ENCODE measurements around the gene VOPP1. TPM values are rescaled to one million over a fixed set of nuclear protein-coding genes. Genes with fewer than 3 reads are reported as not detected.
"Not testable (repeated sequence)": the region's sequence is repeated elsewhere in the genome, so short reads cannot be mapped to it uniquely, and the experiment has no call there.

Gene VOPP1, protein sequence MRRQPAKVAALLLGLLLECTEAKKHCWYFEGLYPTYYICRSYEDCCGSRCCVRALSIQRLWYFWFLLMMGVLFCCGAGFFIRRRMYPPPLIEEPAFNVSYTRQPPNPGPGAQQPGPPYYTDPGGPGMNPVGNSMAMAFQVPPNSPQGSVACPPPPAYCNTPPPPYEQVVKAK
- 10 to 100 TPM; 20.3 to 58.0 (median 26.8) TPM for total RNA-seq
- 10 to 100 TPM in 1 of 2 donors, 1 to 10 TPM in 1; 9.9 to 22.8 TPM for polyA plus RNA-seq
- long read RNA-seq, donor 1, transcript VOPP1-201 (5 exons, 2,962 nt) = major isoform, 38 of 51 reads
- long read RNA-seq, donor 1, partial matches to known transcripts = 3 of 51 reads
- long read RNA-seq, donor 1, other reads (novel, unspliced or antisense) = 9 of 51 reads
- long read RNA-seq, donor 2, transcript VOPP1-201 (5 exons, 2,962 nt) = major isoform, 28 of 37 reads
- long read RNA-seq, donor 2, partial matches to known transcripts = 3 of 37 reads
- long read RNA-seq, donor 2, other reads (novel, unspliced or antisense) = 6 of 37 reads
- long read RNA-seq, donor 3, transcript VOPP1-201 (5 exons, 2,962 nt) = major isoform, 64 of 82 reads
- long read RNA-seq, donor 3, partial matches to known transcripts = 3 of 82 reads
- long read RNA-seq, donor 3, other reads (novel, unspliced or antisense) = 15 of 82 reads

DNA sequence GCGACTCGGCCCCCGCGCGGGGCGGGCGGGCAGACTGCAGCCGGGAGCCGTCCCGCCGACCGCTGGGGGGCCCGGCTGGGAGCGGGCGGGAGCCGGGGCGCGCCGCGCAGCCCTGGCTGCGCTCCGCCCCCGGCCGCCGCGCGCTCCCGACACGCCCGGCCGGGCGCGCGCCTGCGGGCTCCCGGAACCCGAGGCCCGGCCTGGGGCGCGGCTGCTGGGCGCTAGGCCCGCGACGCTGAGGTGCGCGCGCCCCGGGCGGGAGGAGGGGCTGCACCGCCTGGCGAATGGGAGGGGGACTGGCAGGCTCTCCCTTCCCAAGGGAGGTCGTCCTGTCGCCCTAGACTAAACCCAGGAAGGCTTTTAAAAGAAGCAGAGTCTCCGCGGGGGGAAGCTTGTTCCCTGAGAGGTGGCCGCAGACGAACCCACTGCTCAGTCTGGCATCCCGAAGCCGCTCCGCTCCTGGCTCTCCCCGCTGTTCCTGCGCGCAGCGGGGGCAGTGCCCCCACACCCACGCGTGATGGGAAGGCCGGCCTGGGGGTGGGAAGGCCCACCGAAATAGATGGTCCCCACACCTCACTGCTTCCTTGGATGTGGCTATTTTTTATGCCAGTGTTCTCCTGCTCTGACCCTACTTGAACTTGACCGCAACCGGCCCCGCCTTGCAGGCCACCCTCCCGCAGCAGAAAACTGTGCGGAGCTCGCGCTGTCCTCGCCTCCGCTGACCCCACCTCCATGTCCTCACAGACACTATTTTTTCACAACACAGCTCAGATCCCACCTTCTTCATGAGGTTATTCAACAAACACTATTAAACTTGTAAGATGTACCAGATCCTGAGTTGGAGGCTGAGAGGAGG lies at the start of gene VOPP1:
Gene VOPP1 (minus strand): TSS at position 125 of the 856 bp plus-strand sequence. CDS start 178 bp downstream, outside the sequence.
- Histone ChIP-seq H3K36me3 (no peaks in the 10 kb centered on the region), H3K9me3 (no peaks in the 10 kb centered on the region), H3K27ac (peak within 1 kb of the TSS; percentile 64 to 96 (median 90)), H3K27me3 (no peaks in the 10 kb centered on the region), H3K4me3 (peak within 1 kb of the TSS; percentile 80 to 99 (median 97)), H3K4me1 (peaks cover 6 to 61% (median 47%) of the 10 kb centered on the region in 12 donors)
- intact Hi-C loops (cut with DNase I) = loop anchor here in 3 of 10 donors (5.0 to 10.0 kb wide), 3 partner anchors 68 to 392 kb away; partner anchors contain the start of genes NIPSNAP2 (in 2 of the 3) and LANCL2 (in 1 of the 3)
- peak; percentile 74 to 90 (median 87) for ATAC-seq
- peak in 1 of 2 donors; percentile 13 for TF ChIP-seq POLR2A (IDR thresholded peaks at IDR 0.05)
- TF ChIP-seq, protein P1, sequence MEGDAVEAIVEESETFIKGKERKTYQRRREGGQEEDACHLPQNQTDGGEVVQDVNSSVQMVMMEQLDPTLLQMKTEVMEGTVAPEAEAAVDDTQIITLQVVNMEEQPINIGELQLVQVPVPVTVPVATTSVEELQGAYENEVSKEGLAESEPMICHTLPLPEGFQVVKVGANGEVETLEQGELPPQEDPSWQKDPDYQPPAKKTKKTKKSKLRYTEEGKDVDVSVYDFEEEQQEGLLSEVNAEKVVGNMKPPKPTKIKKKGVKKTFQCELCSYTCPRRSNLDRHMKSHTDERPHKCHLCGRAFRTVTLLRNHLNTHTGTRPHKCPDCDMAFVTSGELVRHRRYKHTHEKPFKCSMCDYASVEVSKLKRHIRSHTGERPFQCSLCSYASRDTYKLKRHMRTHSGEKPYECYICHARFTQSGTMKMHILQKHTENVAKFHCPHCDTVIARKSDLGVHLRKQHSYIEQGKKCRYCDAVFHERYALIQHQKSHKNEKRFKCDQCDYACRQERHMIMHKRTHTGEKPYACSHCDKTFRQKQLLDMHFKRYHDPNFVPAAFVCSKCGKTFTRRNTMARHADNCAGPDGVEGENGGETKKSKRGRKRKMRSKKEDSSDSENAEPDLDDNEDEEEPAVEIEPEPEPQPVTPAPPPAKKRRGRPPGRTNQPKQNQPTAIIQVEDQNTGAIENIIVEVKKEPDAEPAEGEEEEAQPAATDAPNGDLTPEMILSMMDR (IDR thresholded peaks at IDR 0.05) = no peak
- DNase-seq = peak; percentile 69 to 87 (median 77)
- 0 to 1% (median 1%) methylated on average over 11 to 74 of the region's 77 CpGs for WGBS, 4 donors

DNA sequence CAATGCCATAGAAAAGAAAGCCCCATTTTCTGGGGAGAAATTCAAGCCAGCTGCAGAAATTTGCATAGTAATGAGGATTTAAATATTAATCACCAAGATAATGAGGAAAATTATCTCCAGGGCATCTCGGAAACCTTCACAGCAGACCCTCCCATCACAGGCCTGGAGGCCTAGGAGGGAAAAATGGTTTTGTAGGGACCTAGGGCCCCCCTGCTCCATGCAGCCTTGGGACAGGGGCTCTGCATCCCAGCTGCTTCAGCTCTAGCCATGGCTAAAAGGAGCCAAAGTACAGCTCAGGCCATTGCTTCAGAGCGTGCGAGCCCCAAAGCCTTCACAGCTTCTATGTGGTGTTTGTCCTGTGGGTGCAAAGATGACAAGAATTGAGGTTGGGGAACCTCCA lies 46.6 kb upstream of the VOPP1 start:
- Histone ChIP-seq H3K4me3 (no peak overlapping the region), H3K36me3 (no peaks in the 10 kb centered on the region), H3K4me1 (no peaks in the 10 kb centered on the region), H3K9me3 (peaks cover 0 to 7% (median 0%) of the 10 kb centered on the region in 12 donors), H3K27me3 (peaks cover 0 to 12% (median 0%) of the 10 kb centered on the region in 9 donors), H3K27ac (no peak overlapping the region)
- no peak for ATAC-seq
- intact Hi-C loops (cut with DNase I) = no loop called here
- TF ChIP-seq POLR2A (IDR thresholded peaks at IDR 0.05) = no peak
- TF ChIP-seq, protein P1 (IDR thresholded peaks at IDR 0.05) = no peak
- 85 to 91% (median 87%) methylated on average over 3 of the region's 3 CpGs for WGBS, 4 donors
- no peak for DNase-seq

DNA sequence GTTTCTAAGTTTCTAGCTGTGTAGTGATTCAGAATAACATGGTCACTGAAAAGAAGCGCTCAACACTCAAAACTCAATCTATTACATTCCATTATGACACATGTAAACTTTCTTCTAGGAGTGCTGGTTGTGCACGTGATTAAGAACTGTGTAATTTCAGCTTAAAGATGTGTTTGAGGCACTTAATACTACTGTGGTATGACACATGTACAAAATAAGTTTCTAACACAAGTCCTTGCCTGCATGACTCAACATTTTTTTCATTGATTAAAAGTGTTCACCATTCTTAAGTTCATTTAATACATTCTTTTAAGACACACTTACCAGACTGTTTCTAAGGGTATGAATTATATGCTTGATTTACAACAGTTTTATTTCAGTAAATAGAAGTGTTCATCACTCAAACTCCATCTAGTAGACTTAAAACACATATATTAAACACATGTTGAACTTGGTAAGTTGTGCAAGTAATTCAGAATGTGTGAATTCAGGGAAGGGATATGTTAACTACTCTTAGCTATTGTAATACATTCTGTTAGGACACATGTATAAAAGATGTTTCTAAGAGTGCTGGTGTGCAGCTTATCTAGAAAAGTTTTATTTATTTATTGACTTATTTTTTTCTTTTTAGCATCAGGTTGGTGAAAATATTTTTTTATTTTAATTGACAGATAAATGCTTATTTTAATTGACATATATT lies 42.2 kb upstream of the VOPP1 start:
- DNase-seq; H3K4me1 ChIP-seq; H3K27ac ChIP-seq; intact Hi-C loops (cut with DNase I); H3K9me3 ChIP-seq; H3K4me3 ChIP-seq; H3K36me3 ChIP-seq; ATAC-seq: not testable (repeated sequence)
- WGBS, 4 donors = 70 to 80% (median 77%) methylated on average over 2 of the region's 2 CpGs
- H3K27me3 ChIP-seq = peaks cover 0 to 10% (median 0%) of the 10 kb centered on the region in 9 donors

DNA sequence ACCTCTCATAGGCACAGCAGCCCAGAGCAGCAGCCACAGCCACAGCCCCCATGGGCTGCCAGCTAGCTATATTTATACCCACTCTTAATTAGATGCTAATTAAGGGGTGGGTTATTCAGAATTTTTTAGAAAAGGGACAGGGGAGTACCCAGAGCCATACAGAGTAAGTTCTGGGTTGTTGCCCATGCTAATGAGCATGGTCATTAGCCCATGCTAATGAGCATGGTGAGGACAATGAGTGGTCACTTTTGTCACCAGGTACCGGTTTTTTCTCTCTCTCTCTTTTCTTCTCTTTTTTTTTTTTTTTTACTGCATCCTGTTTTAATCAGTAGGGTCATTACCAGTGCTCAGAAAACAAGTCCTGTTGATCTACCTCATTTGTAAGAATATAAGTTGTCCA lies 37.4 kb upstream of the VOPP1 start:
- ATAC-seq = not testable (repeated sequence)
- WGBS, 4 donors = 50 to 71% (median 61%) methylated on average over 1 of the region's 1 CpG

DNA sequence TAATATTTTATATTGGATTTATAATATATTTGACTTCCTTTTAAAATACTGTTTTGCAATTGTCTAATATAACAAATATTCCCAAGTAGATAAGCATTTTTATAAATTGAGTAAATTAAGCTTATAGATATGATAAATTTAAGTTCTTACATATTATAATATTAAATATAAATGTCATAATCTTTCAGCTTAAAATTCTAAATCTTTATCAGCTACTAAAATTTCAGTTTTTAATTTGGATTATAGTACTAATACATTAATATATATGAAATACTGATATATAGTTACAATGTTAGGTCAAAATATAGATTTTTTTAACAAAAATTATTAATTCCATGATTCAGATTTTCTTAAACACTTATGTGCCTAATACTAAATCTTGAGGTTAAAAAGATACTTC lies 33.4 kb upstream of the VOPP1 start:
- H3K4me1 ChIP-seq; DNase-seq; H3K36me3 ChIP-seq; H3K27ac ChIP-seq; ATAC-seq; intact Hi-C loops (cut with DNase I); H3K27me3 ChIP-seq; H3K4me3 ChIP-seq: not testable (repeated sequence)
- H3K9me3 ChIP-seq = peaks cover 0 to 13% (median 0%) of the 10 kb centered on the region in 12 donors

More for the DNA sequence above, 37.4 kb upstream of the VOPP1 start:
- intact Hi-C loops (cut with DNase I); H3K4me3 ChIP-seq; H3K27ac ChIP-seq; H3K4me1 ChIP-seq; H3K36me3 ChIP-seq; H3K27me3 ChIP-seq; DNase-seq: not testable (repeated sequence)
- H3K9me3 ChIP-seq = peaks cover 0 to 13% (median 0%) of the 10 kb centered on the region in 12 donors
